HG02884 (cell line): ENCODE results near the gene CACNA1B.

Experiments used
- ATAC-seq: cut with Tn5 transposase; IDR thresholded peaks from one replicate; pipeline ENCODE4 v1.9.1; 2021; ENCODE audit warnings: mild to moderate bottlenecking, moderate library complexity; ENCODE audit not compliant: unreplicated experiment

CACNA1B gene

GRCh38 chr9:138025908-138026307 is 148.3 kb downstream of the CACNA1B start:
- ATAC-seq = no peak

GRCh38 chr9:138028596-138028995 is 151.0 kb downstream of the CACNA1B start:
- ATAC-seq = no peak

GRCh38 chr9:138031186-138031585 is 153.6 kb downstream of the CACNA1B start:
- no peak for ATAC-seq

- ATAC-seq = no peak
Observed at GRCh38 chr9:138033950-138034349, 156.4 kb downstream of the CACNA1B start.

- no peak for ATAC-seq
Observed at GRCh38 chr9:138037140-138037539, 159.6 kb downstream of the CACNA1B start.

- ATAC-seq = no peak
Observed at GRCh38 chr9:138038244-138038671, 160.7 kb downstream of the CACNA1B start.

GRCh38 chr9:138040446-138041430 is 163.2 kb downstream of the CACNA1B start:
- ATAC-seq = no peak

GRCh38 chr9:138042146-138042545 is 164.6 kb downstream of the CACNA1B start:
- no peak for ATAC-seq

GRCh38 chr9:138042640-138043039 is 165.1 kb downstream of the CACNA1B start:
- no peak for ATAC-seq

GRCh38 chr9:138043061-138043410 is 165.5 kb downstream of the CACNA1B start:
- no peak for ATAC-seq

GRCh38 chr9:138043411-138044345 is 166.1 kb downstream of the CACNA1B start:
- ATAC-seq = no peak

- ATAC-seq = no peak
Observed at GRCh38 chr9:138044485-138045383, 167.2 kb downstream of the CACNA1B start.

- ATAC-seq = no peak
Observed at GRCh38 chr9:138045541-138046490, 168.2 kb downstream of the CACNA1B start.

GRCh38 chr9:138046641-138047301 is 169.2 kb downstream of the CACNA1B start:
- no peak for ATAC-seq

- no peak for ATAC-seq
Observed at GRCh38 chr9:138047469-138048040, 170.0 kb downstream of the CACNA1B start.

GRCh38 chr9:138048184-138048583 is 170.6 kb downstream of the CACNA1B start:
- ATAC-seq = no peak

- no peak for ATAC-seq
Observed at GRCh38 chr9:138049085-138049778, 171.7 kb downstream of the CACNA1B start.
